GM19467 (cell line): Measurements from ENCODE around the gene BCL2L1.

ENCODE experiments used
- ATAC-seq: cut with Tn5 transposase; IDR thresholded peaks from one replicate; pipeline ENCODE4 v1.9.1; 2021; ENCODE audit warnings: mild to moderate bottlenecking, moderate library complexity; ENCODE audit not compliant: unreplicated experiment

The BCL2L1 gene

GRCh38 chr20:31694842-31695593 is 27.6 kb downstream of the BCL2L1 start:
- ATAC-seq: no peak

GRCh38 chr20:31693987-31694661 is 28.5 kb downstream of the BCL2L1 start:
- ATAC-seq: no peak

- ATAC-seq: no peak
Observed at GRCh38 chr20:31693402-31693801, 29.3 kb downstream of the BCL2L1 start.

GRCh38 chr20:31691646-31692275 is 30.9 kb downstream of the BCL2L1 start:
- no peak for ATAC-seq

GRCh38 chr20:31690124-31690666 is 32.5 kb downstream of the BCL2L1 start:
- no peak for ATAC-seq

GRCh38 chr20:31689141-31689540 is 33.5 kb downstream of the BCL2L1 start:
- no peak for ATAC-seq

GRCh38 chr20:31687777-31688176 is 34.9 kb downstream of the BCL2L1 start:
- no peak for ATAC-seq

GRCh38 chr20:31685853-31686643 is 36.6 kb downstream of the BCL2L1 start:
- ATAC-seq: no peak

GRCh38 chr20:31684153-31685015 is 38.3 kb downstream of the BCL2L1 start:
- no peak for ATAC-seq

- no peak for ATAC-seq
Observed at GRCh38 chr20:31682927-31683326, 39.7 kb downstream of the BCL2L1 start.

- no peak for ATAC-seq
Observed at GRCh38 chr20:31682352-31682751, 40.3 kb downstream of the BCL2L1 start.

GRCh38 chr20:31681769-31682168 is 40.9 kb downstream of the BCL2L1 start:
- ATAC-seq: no peak

GRCh38 chr20:31681128-31681727 is 41.4 kb downstream of the BCL2L1 start:
- ATAC-seq: no peak

GRCh38 chr20:31680286-31681127 is 42.2 kb downstream of the BCL2L1 start:
- no peak for ATAC-seq

GRCh38 chr20:31679357-31680285 is 43.0 kb downstream of the BCL2L1 start:
- no peak for ATAC-seq

- ATAC-seq: no peak
Observed at GRCh38 chr20:31678389-31679356, 44.0 kb downstream of the BCL2L1 start.
